RKO (cell line): ENCODE results near the gene ELF4.

Experiments
- DNase-seq: peaks from one replicate; pipeline ENCODE4 v3.0.0-alpha.2; 2016; ENCODE audit warnings: low spot score

The ELF4 gene

GRCh38 chrX:130114141-130114588 lies 3.9 kb upstream of the ELF4 start:
- DNase-seq = no peak

GRCh38 chrX:130111220-130112154 lies 1.2 kb upstream of the ELF4 start:
- DNase-seq = no peak

- peak; percentile 15 for DNase-seq
Observed at GRCh38 chrX:130109429-130110378, 593 bp downstream of the ELF4 start.

GRCh38 chrX:130108647-130109428 lies 1.5 kb downstream of the ELF4 start:
- DNase-seq = peak; percentile 72

GRCh38 chrX:130106071-130106470 lies 4.2 kb downstream of the ELF4 start:
- no peak for DNase-seq

GRCh38 chrX:130105244-130105643 lies 5.1 kb downstream of the ELF4 start:
- no peak for DNase-seq

GRCh38 chrX:130103605-130104004 lies 6.7 kb downstream of the ELF4 start:
- no peak for DNase-seq

GRCh38 chrX:130100180-130100579 lies 10.1 kb downstream of the ELF4 start:
- no peak for DNase-seq

GRCh38 chrX:130098210-130098552 lies 12.1 kb downstream of the ELF4 start:
- no peak for DNase-seq

GRCh38 chrX:130097507-130098209 lies 12.6 kb downstream of the ELF4 start:
- no peak for DNase-seq

GRCh38 chrX:130095249-130096030 lies 14.9 kb downstream of the ELF4 start:
- DNase-seq = no peak

- DNase-seq = no peak
Observed at GRCh38 chrX:130094696-130095095, 15.6 kb downstream of the ELF4 start.

GRCh38 chrX:130093271-130093670 lies 17.0 kb downstream of the ELF4 start:
- DNase-seq = no peak

- DNase-seq = no peak
Observed at GRCh38 chrX:130091980-130092522, 18.2 kb downstream of the ELF4 start.

GRCh38 chrX:130090364-130090763 lies 19.9 kb downstream of the ELF4 start:
- no peak for DNase-seq

- DNase-seq = no peak
Observed at GRCh38 chrX:130086447-130087206, 23.7 kb downstream of the ELF4 start.

GRCh38 chrX:130085551-130086446 lies 24.5 kb downstream of the ELF4 start:
- no peak for DNase-seq

- no peak for DNase-seq
Observed at GRCh38 chrX:130084631-130085237, 25.6 kb downstream of the ELF4 start.
